Mesothelial cell of epicardium (in vitro differentiated cells): ENCODE results near the gene NCBP3. TPM values are rescaled to one million over a fixed set of nuclear protein-coding genes. Genes with fewer than 3 reads are reported as not detected.
"Not testable (repeated sequence)": the region's sequence is repeated elsewhere in the genome, so short reads cannot be mapped to it uniquely, and the experiment has no call there.

Source experiments
- DNase-seq, 2 experiments: peaks; one replicate each; pipeline ENCODE4 v3.0.0; 2021; ENCODE audit warnings: low spot score in 2 of 2; ENCODE audit not compliant: unreplicated experiment in 2 of 2
- H3K27ac Mint-ChIP-seq: 2 replicates; pipeline ENCODE4 v1.8.0; 2021; ENCODE audit warnings: mixed read lengths
- H3K27me3 Mint-ChIP-seq: 2 replicates; pipeline ENCODE4 v1.8.0; 2021; ENCODE audit warnings: low read depth, mixed read lengths
- H3K36me3 Mint-ChIP-seq: 2 replicates; pipeline ENCODE4 v1.8.0; 2021; ENCODE audit warnings: mixed read lengths
- H3K4me1 Mint-ChIP-seq: 2 replicates; pipeline ENCODE4 v1.8.0; 2021; ENCODE audit warnings: mixed read lengths
- H3K4me3 Mint-ChIP-seq: 2 replicates; pipeline ENCODE4 v1.8.0; 2021; ENCODE audit warnings: mild to moderate bottlenecking, moderate library complexity, mixed read lengths
- H3K9me3 Mint-ChIP-seq: 2 replicates; pipeline ENCODE4 v1.8.0; 2021; ENCODE audit warnings: mixed read lengths
- total RNA-seq: library from RNA; stranded (reverse); gene quantifications from 3 replicates; pipeline ENCODE4 v1.2.1, GENCODE V29; 2021
- TF ChIP-seq, protein P1 (sequence below): fragments of 200-600 bp; sonication (generic); IDR thresholded peaks from one replicate; pipeline ENCODE4 v1.5.0; 2021; ENCODE audit warnings: antibody characterized with exemption; ENCODE audit not compliant: unreplicated experiment

NCBP3 gene
- total RNA-seq, 1 donor from 2014 or later = 97.0 TPM

DNA sequence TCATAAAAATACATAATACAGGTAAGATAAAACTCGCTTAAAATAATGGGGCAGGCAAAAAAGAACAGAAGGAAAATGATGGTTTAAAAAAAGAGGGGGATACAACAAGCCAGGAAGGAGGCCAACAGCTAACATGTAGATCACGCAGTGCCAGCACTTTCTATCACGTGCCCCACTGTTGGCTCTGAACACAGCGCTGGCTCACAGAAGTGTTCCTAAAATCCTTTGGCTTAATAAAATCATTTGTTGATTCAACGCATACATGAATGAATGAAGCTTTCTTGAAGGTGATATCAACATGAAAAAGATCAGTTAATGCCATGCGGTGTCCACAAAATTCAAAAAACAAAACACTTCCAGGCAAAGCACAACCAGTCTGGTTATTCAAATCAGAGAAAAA, 53.6 kb downstream of the NCBP3 start:
- Mint-ChIP-seq H3K9me3 (no peaks in the 10 kb centered on the region), H3K27ac (no peak overlapping the region), H3K36me3 (no peaks in the 10 kb centered on the region), H3K4me1 (no peaks in the 10 kb centered on the region), H3K4me3 (no peak overlapping the region), H3K27me3 (no peaks in the 10 kb centered on the region)
- no peak for DNase-seq
- TF ChIP-seq, protein P1, sequence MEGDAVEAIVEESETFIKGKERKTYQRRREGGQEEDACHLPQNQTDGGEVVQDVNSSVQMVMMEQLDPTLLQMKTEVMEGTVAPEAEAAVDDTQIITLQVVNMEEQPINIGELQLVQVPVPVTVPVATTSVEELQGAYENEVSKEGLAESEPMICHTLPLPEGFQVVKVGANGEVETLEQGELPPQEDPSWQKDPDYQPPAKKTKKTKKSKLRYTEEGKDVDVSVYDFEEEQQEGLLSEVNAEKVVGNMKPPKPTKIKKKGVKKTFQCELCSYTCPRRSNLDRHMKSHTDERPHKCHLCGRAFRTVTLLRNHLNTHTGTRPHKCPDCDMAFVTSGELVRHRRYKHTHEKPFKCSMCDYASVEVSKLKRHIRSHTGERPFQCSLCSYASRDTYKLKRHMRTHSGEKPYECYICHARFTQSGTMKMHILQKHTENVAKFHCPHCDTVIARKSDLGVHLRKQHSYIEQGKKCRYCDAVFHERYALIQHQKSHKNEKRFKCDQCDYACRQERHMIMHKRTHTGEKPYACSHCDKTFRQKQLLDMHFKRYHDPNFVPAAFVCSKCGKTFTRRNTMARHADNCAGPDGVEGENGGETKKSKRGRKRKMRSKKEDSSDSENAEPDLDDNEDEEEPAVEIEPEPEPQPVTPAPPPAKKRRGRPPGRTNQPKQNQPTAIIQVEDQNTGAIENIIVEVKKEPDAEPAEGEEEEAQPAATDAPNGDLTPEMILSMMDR = no peak

DNA sequence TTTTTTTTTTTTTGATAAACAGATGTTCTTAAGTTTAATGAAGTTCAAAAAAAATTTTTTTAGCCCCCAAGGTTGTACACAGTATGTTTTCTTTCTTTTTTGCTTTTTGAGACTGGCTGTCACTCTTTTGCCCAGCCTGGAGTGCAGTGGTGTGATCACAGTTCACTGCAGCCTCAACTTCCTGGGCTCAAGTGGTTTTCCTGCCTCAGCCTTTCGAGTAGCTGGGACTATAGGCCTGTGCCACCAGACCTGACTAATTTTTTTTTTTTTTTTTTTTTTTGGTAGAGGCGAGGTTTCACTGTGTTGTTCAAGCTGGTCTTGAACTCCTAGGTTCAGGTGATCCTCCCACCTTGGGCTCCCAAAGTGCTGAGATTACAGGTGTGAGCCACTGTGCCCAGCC, 57.8 kb downstream of the NCBP3 start:
- DNase-seq = no peak
- Mint-ChIP-seq H3K27ac (no peak overlapping the region), H3K9me3 (no peaks in the 10 kb centered on the region), H3K4me1 (no peaks in the 10 kb centered on the region), H3K4me3 (no peak overlapping the region), H3K27me3 (no peaks in the 10 kb centered on the region), H3K36me3 (no peaks in the 10 kb centered on the region)
- TF ChIP-seq, protein P1 = no peak

DNA sequence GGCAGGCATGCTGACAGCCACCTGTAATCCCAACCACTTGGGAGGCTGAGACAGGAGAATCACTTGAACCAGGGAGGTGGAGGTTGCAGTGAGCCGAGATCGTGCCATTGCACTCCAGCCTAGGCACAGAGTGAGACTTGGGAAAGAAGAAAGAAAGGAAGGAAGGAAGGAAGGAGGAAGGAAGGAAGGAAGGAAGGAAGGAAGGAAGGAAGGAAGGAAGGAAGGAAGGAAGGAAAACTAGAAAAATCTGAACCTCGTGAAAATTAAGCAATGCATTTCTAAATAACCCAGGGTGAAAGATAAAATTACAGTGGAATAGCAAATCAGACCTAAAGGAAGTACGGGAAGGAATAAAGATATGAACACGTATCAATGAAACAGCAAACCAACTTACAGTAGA, 60.7 kb downstream of the NCBP3 start:
- H3K27me3 Mint-ChIP-seq, H3K4me3 Mint-ChIP-seq, H3K36me3 Mint-ChIP-seq, H3K27ac Mint-ChIP-seq, DNase-seq, H3K9me3 Mint-ChIP-seq, H3K4me1 Mint-ChIP-seq: not testable (repeated sequence)

DNA sequence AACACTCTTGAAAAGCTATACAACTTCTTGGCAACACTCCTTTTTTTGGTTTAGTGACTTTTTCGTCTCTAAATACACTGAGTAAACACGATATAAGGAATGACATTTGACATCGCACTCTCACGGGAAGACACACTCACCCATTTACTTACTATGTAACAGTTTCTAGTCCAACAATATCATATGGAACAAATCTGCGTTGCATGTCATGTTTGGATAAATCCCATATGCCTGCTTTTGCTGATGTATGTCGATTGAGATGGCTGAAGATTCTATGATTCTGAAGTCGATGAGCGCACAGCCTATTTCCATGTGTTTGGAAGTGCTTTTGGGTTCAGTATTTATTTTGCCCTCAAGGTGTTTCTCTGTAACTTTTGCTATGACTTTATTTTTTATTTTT, 63.3 kb downstream of the NCBP3 start:
- no peaks in the 10 kb centered on the region for H3K27me3 Mint-ChIP-seq
- H3K4me1 Mint-ChIP-seq = no peaks in the 10 kb centered on the region
- H3K27ac Mint-ChIP-seq = no peak overlapping the region
- H3K9me3 Mint-ChIP-seq = no peaks in the 10 kb centered on the region
- H3K4me3 Mint-ChIP-seq = no peak overlapping the region
- DNase-seq = no peak
- TF ChIP-seq, protein P1 = no peak
- H3K36me3 Mint-ChIP-seq = no peaks in the 10 kb centered on the region

DNA sequence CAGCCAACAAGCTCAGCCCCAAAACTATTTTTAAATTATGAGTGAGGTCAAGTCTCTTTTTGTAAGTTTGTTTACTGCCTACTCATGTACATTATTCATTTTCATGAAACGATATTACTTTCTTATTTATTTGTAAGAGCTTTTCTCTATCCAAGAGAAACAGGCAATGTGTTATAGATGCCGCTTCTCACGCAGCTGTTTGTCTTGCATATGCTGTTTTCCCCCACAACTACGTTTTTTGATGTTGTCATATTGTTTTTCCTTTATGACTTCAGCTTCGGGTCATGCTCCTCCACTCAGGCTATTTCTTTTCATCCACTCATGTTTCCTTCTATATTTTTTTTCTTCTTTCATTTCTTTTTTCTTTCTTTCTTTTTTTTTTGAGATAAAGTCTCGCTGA, 65.1 kb downstream of the NCBP3 start:
- TF ChIP-seq, protein P1 = no peak

DNA sequence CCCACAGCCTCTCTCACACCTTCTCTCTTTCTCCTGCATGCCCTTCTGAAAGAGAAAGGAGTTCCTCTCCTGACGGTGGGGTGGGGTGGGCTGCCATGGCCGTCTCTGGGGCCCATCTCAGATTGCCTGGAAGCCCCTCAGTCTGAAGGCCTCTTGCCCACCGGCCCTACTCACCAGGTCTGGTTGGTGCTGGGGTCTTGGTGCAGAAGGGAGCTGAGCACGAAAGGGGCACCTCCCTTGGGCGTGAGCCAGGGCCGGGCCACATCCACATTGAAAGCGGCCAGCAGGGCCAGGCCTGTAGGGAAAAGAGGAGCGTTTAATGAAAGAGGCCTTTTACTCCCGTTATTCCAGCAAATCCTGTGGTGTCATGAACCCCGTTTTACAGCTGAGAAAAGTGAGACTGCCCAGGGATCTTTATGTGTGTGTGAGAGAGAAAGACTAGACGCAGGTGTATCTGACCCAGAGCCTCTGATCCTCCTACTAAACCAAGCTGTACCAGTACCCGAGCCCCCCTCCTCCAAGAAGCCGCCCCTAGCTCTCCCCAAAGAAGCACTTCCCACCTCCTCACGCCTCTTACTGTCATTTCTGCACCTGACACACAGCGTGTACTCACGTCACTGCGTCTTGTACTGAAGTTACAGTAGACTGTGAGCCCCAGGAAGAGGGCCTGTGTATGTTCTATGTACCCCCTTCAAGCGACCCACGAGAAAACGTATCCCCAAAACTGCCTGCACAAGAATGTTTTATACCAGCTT, 68.5 kb downstream of the NCBP3 start:
- no peak overlapping the region for H3K4me3 Mint-ChIP-seq
- no peaks in the 10 kb centered on the region for H3K36me3 Mint-ChIP-seq
- H3K4me1 Mint-ChIP-seq = no peaks in the 10 kb centered on the region
- TF ChIP-seq, protein P1 = no peak
- H3K27me3 Mint-ChIP-seq = no peaks in the 10 kb centered on the region
- no peaks in the 10 kb centered on the region for H3K9me3 Mint-ChIP-seq
- H3K27ac Mint-ChIP-seq = no peak overlapping the region
- no peak for DNase-seq

More for the DNA sequence above, 65.1 kb downstream of the NCBP3 start:
- Mint-ChIP-seq H3K4me1 (no peaks in the 10 kb centered on the region), H3K4me3 (no peak overlapping the region), H3K36me3 (no peaks in the 10 kb centered on the region), H3K9me3 (no peaks in the 10 kb centered on the region), H3K27me3 (no peaks in the 10 kb centered on the region), H3K27ac (no peak overlapping the region)
- no peak for DNase-seq
